K562 (cell line): ENCODE data around the gene C6orf163. TPM values are rescaled to one million over a fixed set of nuclear protein-coding genes. Genes with fewer than 3 reads are reported as not detected.

Experiments used
- ATAC-seq: fragments of 200-7000 bp; cut with Tn5 transposase; 3 replicates; pipeline ENCODE4 v1.9.1; 2020; ENCODE audit warnings: moderate library complexity
- BruUV-seq: library from RNA; stranded (reverse); fragments of 400-500 nt; replicated peaks from 2 replicates; lab custom pipeline; 2021; lab: Mats Ljungman, UMichigan
- CTCF ChIA-PET: fragments of 300-600 bp; formaldehyde crosslinking; extraction: SDS; loops from one replicate; lab custom pipeline; 2021; ENCODE audit warnings: low intra/inter-chr PET ratio; lab: Yijun Ruan, JAX
- POLR2A ChIA-PET: fragments of 300-600, 350-650 bp; sonication (Branson Sonifier 250); formaldehyde crosslinking; extraction: SDS; loops from one replicate; lab custom pipeline; 2021; ENCODE audit warnings: antibody characterized with exemption, inconsistent platforms; lab: Yijun Ruan, JAX
- DNase-seq, 4 experiments: peaks; one replicate each; pipeline versions ENCODE4 v3.0.0 to v3.0.0-alpha.2; 2011 to 2018; ENCODE audit warnings: low spot score in 3 of 4, mixed read lengths in 3 of 4; ENCODE audit errors: extremely low read depth in 1 of 4
- FAIRE-seq: peaks from 2 replicates; lab custom pipeline; 2011; peaks lifted over from hg19 to GRCh38; lab: Jason Lieb, UNC
- H2AFZ ChIP-seq: 2 replicates; pipeline ENCODE4 v1.6.0; 2011; ENCODE audit warnings: low read depth, low read length, control low read depth, inconsistent platforms
- H3K27ac ChIP-seq: fragments of 200-600 bp; 3 replicates; pipeline ENCODE4 v1.8.0; 2011; ENCODE audit warnings: low read depth, mild to moderate bottlenecking, control low read depth, inconsistent platforms, low read length, moderate library complexity, mixed read lengths; ENCODE audit errors: extremely low read depth
- H3K27me3 ChIP-seq, 2 experiments: fragments of 300-600 bp in 1 of 2; 2 replicates in 1 of 2; 3 replicates in 1 of 2; pipeline versions ENCODE4 v1.6.0 to v1.8.0; 2011; ENCODE audit warnings: inconsistent platforms in 2 of 2, low read length in 2 of 2, mild to moderate bottlenecking in 1 of 2, mixed read lengths in 1 of 2, moderate library complexity in 1 of 2; ENCODE audit not compliant: control insufficient read depth in 2 of 2, insufficient read depth in 2 of 2
- H3K36me3 ChIP-seq: fragments of 300-600 bp; 3 replicates; pipeline ENCODE4 v1.8.0; 2011; ENCODE audit warnings: mild to moderate bottlenecking, low read length, inconsistent platforms; ENCODE audit not compliant: control insufficient read depth, insufficient read depth
- H3K4me1 ChIP-seq, 2 experiments: fragments of 200-600 bp in 1 of 2; replicated peaks in 1 of 2; 2 replicates in 1 of 2; 3 replicates in 1 of 2; pipeline versions ENCODE4 v1.5.1 to v1.8.0; 2011; ENCODE audit warnings: inconsistent platforms in 2 of 2, low read length in 2 of 2, mild to moderate bottlenecking in 1 of 2, mixed read lengths in 1 of 2, moderate library complexity in 1 of 2; ENCODE audit not compliant: control insufficient read depth in 2 of 2, insufficient read depth in 2 of 2
- H3K4me2 ChIP-seq: 2 replicates; pipeline ENCODE4 v1.6.1; 2011; ENCODE audit warnings: low read length, control low read depth, inconsistent platforms, mixed read lengths; ENCODE audit not compliant: insufficient read depth
- H3K4me3 ChIP-seq: fragments of 200-600 bp; sonication (generic), shearing (Covaris generic); 2 replicates; pipeline ENCODE4 v1.5.1; 2016; ENCODE audit warnings: control low read depth, inconsistent platforms
- H3K79me2 ChIP-seq: fragments of 200-600 bp; 3 replicates; pipeline ENCODE4 v1.8.0; 2011; ENCODE audit warnings: low read length, inconsistent platforms; ENCODE audit not compliant: control insufficient read depth, insufficient read depth
- H3K9ac ChIP-seq, 2 experiments: 2 replicates each; pipeline versions ENCODE4 v1.6.0 to v1.6.1; 2011; ENCODE audit warnings: low read depth in 2 of 2, low read length in 2 of 2, control low read depth in 1 of 2, inconsistent platforms in 1 of 2, mild to moderate bottlenecking in 1 of 2, mixed read lengths in 1 of 2; ENCODE audit not compliant: insufficient read depth in 1 of 2
- H3K9me1 ChIP-seq: one replicate; pipeline ENCODE4 v1.6.0; 2011; ENCODE audit warnings: inconsistent platforms, mild to moderate bottlenecking, low read length, moderate library complexity; ENCODE audit not compliant: control insufficient read depth, insufficient read depth
- H3K9me3 ChIP-seq: replicated peaks from 2 replicates; pipeline ENCODE4 v1.5.1; 2011; ENCODE audit warnings: low read depth, low read length, inconsistent platforms; ENCODE audit not compliant: control insufficient read depth, insufficient read depth
- H4K20me1 ChIP-seq: replicated peaks from 2 replicates; pipeline ENCODE4 v1.6.1; 2011; ENCODE audit warnings: low read length, inconsistent platforms, mixed read lengths; ENCODE audit not compliant: control insufficient read depth, insufficient read depth
- HNRNPL ChIP-seq: fragments of 200-400 bp; formaldehyde crosslinking; IDR thresholded peaks from 2 replicates; pipeline ENCODE4 v1.6.1; 2017; ENCODE audit warnings: low read depth, mild to moderate bottlenecking, low read length
- ILF3 ChIP-seq: fragments of 450-650 bp; IDR thresholded peaks from 2 replicates; pipeline ENCODE4 v1.6.1; 2018; ENCODE audit warnings: antibody characterized with exemption, mild to moderate bottlenecking, moderate library complexity, borderline replicate concordance
- NFIC ChIP-seq: fragments of 450-650 bp; IDR thresholded peaks from 2 replicates; pipeline ENCODE4 v1.6.1; 2017; ENCODE audit warnings: mild to moderate bottlenecking, inconsistent platforms
- ZBTB17 ChIP-seq: fragments of 450-650 bp; formaldehyde crosslinking; IDR thresholded peaks from 2 replicates; pipeline ENCODE4 v1.4.0; 2020; ENCODE audit warnings: mild to moderate bottlenecking
- WGBS: fragments of 100-300 bp; shearing (Covaris generic); methylation state at CpG from one replicate; pipeline ENCODE4 v1.1.6; 2016; ENCODE audit warnings: low coverage, mixed read lengths; ENCODE audit not compliant: insufficient coverage; ENCODE audit errors: missing lambda C conversion rate; 5-methylcytosine and 5-hydroxymethylcytosine counted together
- in situ Hi-C: fragments of 300-500 bp; cut with MboI; formaldehyde crosslinking; loops from 4 replicates; pipeline ENCODE4 v1.15.0; 2018; ENCODE audit warnings: inconsistent platforms, mixed read lengths
- intact Hi-C: fragments of 100-400 bp; cut with micrococcal nuclease; formaldehyde crosslinking; loops from 2 replicates; pipeline ENCODE4 v1.14.2; 2022
- polyA plus RNA-seq, 8 experiments: library from polyadenylated mRNA; depleted of rRNA in 4 of 8; stranded (reverse) in 5 of 8; unstranded in 3 of 8; fragments of >200 nt; fragmentation: Nextera tagmentation in 2 of 8; fragmentation: Illumina TruSeq in 1 of 8; extraction: Ambion mirVana in 2 of 8; extraction: Trizol in 1 of 8; gene quantifications; 2 replicates each; pipeline versions ENCODE4 v1.2.1 to v1.2.3, GENCODE V29; 2011 to 2014; ENCODE audit warnings: inconsistent platforms in 1 of 8, missing spikeins in 1 of 8
- total RNA-seq, 7 experiments: library from RNA; depleted of rRNA in 6 of 7; stranded (reverse); fragments of >200 nt in 6 of 7; fragmentation: Illumina TruSeq in 2 of 7; extraction: Trizol in 2 of 7; gene quantifications; 2 replicates each; pipeline versions ENCODE4 v1.2.1 to v1.2.3, GENCODE V29; 2011 to 2021; ENCODE audit warnings: low replicate concordance in 1 of 7
- TF ChIP-seq, protein P1 (sequence below): fragments of 250-450 bp; sonication (Bioruptor Pico); IDR thresholded peaks from 2 replicates; pipeline ENCODE4 v1.5.0; 2021

The C6orf163 gene
- total and polyA plus RNA-seq, 9 of the 15 experiments (the other 6 are each of a cell fraction or from before 2014, with no cell fraction given), result 0.67 to 4.7 (median 1.5) TPM

DNA sequence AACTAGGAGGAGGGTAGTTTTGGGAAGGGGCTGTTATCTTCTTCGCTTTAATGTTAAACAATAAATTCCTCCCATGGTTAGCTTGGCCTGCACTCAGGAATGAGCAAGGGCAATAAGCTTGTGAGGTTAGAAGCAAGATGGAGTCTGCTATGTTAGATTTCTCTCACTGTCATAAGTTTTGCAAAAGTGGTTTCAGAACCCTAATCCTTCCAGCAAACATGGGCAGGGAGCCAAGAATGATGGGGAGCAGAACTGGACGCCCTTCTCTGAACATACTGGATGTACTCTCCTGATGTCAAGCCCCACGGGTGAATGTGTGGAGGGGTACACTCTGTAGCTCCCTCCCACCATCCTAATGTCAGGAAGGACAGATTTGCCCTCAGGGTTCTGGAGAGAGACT, 22.3 kb downstream of the C6orf163 start:
- H3K4me1 ChIP-seq, result peaks cover 4 to 10% of the 10 kb centered on the region in 2 experiments; a peak in 4 of 5 replicates
- intact Hi-C loops (no loop called here), in situ Hi-C loops (no loop called here)
- TF ChIP-seq ZBTB17 (no peak), ILF3 (no peak), HNRNPL (no peak), NFIC (peak; percentile 54; the same call in 1 of the 2 replicates)
- TF ChIP-seq, protein P1, sequence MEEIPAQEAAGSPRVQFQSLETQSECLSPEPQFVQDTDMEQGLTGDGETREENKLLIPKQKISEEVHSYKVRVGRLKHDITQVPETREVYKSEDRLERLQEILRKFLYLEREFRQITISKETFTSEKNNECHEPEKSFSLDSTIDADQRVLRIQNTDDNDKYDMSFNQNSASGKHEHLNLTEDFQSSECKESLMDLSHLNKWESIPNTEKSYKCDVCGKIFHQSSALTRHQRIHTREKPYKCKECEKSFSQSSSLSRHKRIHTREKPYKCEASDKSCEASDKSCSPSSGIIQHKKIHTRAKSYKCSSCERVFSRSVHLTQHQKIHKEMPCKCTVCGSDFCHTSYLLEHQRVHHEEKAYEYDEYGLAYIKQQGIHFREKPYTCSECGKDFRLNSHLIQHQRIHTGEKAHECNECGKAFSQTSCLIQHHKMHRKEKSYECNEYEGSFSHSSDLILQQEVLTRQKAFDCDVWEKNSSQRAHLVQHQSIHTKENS (CRISPR knock-in tag), result no peak
- CTCF ChIA-PET, result interaction anchor here (0.6 kb wide), 1 partner anchor 13 kb away, joined by 3 read pairs; no protein-coding TSS in a partner anchor
- no peak overlapping the region for H3K4me3 ChIP-seq
- peaks cover 17% of the 10 kb centered on the region; the same call in 1 of the 2 replicates for H3K9me3 ChIP-seq
- 64% methylated on average over 3 of the region's 3 CpGs for WGBS
- FAIRE-seq, result no peak
- no peaks in the 10 kb centered on the region for H3K79me2 ChIP-seq
- H3K36me3 ChIP-seq, result no peaks in the 10 kb centered on the region
- no peaks in the 10 kb centered on the region for H4K20me1 ChIP-seq
- H3K9me1 ChIP-seq, result no peaks in the 10 kb centered on the region
- no peaks in the 10 kb centered on the region for H3K27me3 ChIP-seq
- H3K4me2 ChIP-seq, result no peak overlapping the region
- no TSS peak for BruUV-seq
- no peak for DNase-seq
- POLR2A ChIA-PET, result interaction anchor here (0.6 to 1.0 kb wide), 2 partner anchors 52 to 86 kb away, joined by 3 to 5 read pairs; no protein-coding TSS in a partner anchor
- ATAC-seq, result no peak
- H3K9ac ChIP-seq, result no peak overlapping the region
- H3K27ac ChIP-seq, result no peak overlapping the region
- no peak overlapping the region for H2AFZ ChIP-seq
